Measurements from ENCODE around the gene HK1. TPM values are rescaled to one million over a fixed set of nuclear protein-coding genes. Genes with fewer than 3 reads are reported as not detected.

Gene HK1
- total RNA-seq, 1 experiment from 2014 or later, result 140 TPM

DNA sequence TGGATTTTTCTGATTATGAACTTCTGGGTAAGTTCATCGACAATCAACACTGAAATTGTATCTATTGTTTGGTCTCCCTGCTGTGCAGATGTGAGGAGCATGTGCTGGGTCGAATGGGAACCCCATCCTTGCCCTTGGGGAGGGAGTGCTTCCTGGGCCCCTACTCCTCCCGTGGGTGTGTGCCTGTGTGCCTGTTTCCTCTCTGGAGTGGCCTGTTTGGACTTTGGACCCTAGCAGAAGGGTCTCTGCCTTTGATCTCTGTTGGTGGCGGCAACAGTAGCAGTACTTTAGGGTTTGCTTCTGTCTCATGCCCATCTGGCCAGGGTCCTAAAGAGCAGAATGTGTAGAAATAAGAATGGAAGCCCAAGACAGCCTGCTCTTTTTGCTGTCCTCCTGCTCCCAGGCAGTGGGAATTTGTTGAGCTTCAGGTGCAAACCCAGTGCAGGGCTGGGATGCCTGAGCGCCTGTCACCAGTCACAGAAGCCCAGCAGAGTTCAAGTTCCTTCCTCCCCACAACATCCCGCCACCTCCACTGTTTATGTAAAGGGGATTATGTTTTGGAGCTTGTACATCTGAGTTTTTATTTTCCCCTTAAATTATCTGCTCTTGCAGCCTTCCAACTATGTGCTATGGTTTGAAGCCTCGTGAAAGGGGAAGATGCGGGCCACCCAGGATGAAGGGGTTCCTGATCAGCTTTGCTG, 139.9 kb downstream of the HK1 start:
- DNase-seq, result no peak
- H3K36me3 ChIP-seq (ENCODE audit: low read depth), result no peaks in the 10 kb centered on the region
- H3K79me2 ChIP-seq (ENCODE audit: low read depth), result no peaks in the 10 kb centered on the region
- H4K20me1 ChIP-seq (ENCODE audit: insufficient read depth), result no peaks in the 10 kb centered on the region
- H3K9me2 ChIP-seq (ENCODE audit: insufficient read depth), result no peaks in the 10 kb centered on the region
- no peak overlapping the region for H3K27ac ChIP-seq
- H3K4me1 ChIP-seq (replicated peaks; ENCODE audit: insufficient read depth), result no peaks in the 10 kb centered on the region
- H3K4me2 ChIP-seq, result no peak overlapping the region
- H3F3A ChIP-seq (ENCODE audit: insufficient read depth, low read depth), result no peaks in the 10 kb centered on the region
- intact Hi-C loops (cut with micrococcal nuclease; ENCODE audit: unreplicated experiment), result no loop called here
- no peak overlapping the region for H2AFZ ChIP-seq
- POLR2A ChIA-PET (ENCODE audit: unreplicated experiment), result no interaction called here
- TF ChIP-seq, protein P1, sequence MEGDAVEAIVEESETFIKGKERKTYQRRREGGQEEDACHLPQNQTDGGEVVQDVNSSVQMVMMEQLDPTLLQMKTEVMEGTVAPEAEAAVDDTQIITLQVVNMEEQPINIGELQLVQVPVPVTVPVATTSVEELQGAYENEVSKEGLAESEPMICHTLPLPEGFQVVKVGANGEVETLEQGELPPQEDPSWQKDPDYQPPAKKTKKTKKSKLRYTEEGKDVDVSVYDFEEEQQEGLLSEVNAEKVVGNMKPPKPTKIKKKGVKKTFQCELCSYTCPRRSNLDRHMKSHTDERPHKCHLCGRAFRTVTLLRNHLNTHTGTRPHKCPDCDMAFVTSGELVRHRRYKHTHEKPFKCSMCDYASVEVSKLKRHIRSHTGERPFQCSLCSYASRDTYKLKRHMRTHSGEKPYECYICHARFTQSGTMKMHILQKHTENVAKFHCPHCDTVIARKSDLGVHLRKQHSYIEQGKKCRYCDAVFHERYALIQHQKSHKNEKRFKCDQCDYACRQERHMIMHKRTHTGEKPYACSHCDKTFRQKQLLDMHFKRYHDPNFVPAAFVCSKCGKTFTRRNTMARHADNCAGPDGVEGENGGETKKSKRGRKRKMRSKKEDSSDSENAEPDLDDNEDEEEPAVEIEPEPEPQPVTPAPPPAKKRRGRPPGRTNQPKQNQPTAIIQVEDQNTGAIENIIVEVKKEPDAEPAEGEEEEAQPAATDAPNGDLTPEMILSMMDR (conservative IDR thresholded peaks at IDR 0.05), result no peak
- no peak for TF ChIP-seq EZH2 (IDR thresholded peaks at IDR 0.05; ENCODE audit: low read depth)
- BruUV-seq (replicated peaks), result no TSS peak
- H3K4me3 ChIP-seq, result no peak overlapping the region
- H3K9me3 ChIP-seq (ENCODE audit: insufficient read depth, low read depth), result no peaks in the 10 kb centered on the region
- H3K27me3 ChIP-seq (ENCODE audit: insufficient read depth, low read depth), result peaks cover 18% of the 10 kb centered on the region; the same call in 1 of the 2 replicates
- CTCF ChIA-PET, result interaction anchor here (0.9 kb wide), 1 partner anchor 218 kb away, joined by 3 read pairs; no protein-coding TSS in a partner anchor

DNA sequence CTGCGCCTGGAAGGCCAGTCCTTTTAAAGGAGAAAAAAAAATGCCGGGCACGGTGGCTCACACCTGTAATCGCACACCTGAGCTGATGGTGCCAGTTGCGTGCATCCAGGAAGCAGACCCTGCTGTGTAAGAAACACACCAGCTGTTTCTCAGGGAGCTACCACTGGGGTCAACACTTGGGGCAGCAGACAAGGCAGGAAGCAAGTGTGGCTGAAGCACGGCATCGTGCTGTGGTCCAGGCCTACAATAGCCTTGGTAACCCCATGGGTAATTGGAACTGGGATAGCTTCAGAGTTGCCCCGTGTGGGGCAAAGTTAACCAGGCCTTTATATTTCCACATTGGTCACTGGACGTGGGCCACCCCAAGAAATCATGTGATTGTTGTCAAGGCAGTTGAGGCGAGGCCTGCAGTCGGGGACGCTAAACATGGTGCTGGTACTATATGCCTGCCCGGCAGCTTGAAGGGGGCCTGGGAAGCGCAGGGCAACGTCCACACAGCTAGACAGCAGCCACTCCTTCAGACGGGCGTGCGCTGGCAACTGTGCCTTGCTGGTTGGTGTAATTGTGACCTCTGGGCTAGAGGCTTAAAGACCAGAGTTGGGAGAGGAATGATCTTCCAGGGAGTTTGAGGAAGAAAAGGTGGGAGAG, 140.9 kb downstream of the HK1 start:
- TF ChIP-seq, protein P1 (conservative IDR thresholded peaks at IDR 0.05), result no peak
- no peak for TF ChIP-seq EZH2 (IDR thresholded peaks at IDR 0.05; ENCODE audit: low read depth)
- no peaks in the 10 kb centered on the region for H3K9me2 ChIP-seq (ENCODE audit: insufficient read depth)
- no peak overlapping the region for H3K4me2 ChIP-seq
- H3K4me3 ChIP-seq, result no peak overlapping the region
- no peaks in the 10 kb centered on the region for H4K20me1 ChIP-seq (ENCODE audit: insufficient read depth)
- peaks cover 4% of the 10 kb centered on the region; the same call in 1 of the 2 replicates for H3F3A ChIP-seq (ENCODE audit: insufficient read depth, low read depth)
- H3K9me3 ChIP-seq (ENCODE audit: insufficient read depth, low read depth), result no peaks in the 10 kb centered on the region
- intact Hi-C loops (cut with micrococcal nuclease; ENCODE audit: unreplicated experiment), result no loop called here
- H3K4me1 ChIP-seq (replicated peaks; ENCODE audit: insufficient read depth), result 0 out of 2 replicates have a peak, but pooled peaks cover 4% of the 10 kb centered on the region
- POLR2A ChIA-PET (ENCODE audit: unreplicated experiment), result interaction anchor here (0.6 kb wide), 1 partner anchor 492 kb away, joined by 4 read pairs; no protein-coding TSS in a partner anchor
- CTCF ChIA-PET, result interaction anchor here (0.9 kb wide), 1 partner anchor 217 kb away, joined by 3 read pairs; no protein-coding TSS in a partner anchor
- no peaks in the 10 kb centered on the region for H3K79me2 ChIP-seq (ENCODE audit: low read depth)
- no TSS peak for BruUV-seq (replicated peaks)
- H2AFZ ChIP-seq, result no peak overlapping the region
- H3K27me3 ChIP-seq (ENCODE audit: insufficient read depth, low read depth), result peaks cover 18% of the 10 kb centered on the region; the same call in 1 of the 2 replicates
- H3K36me3 ChIP-seq (ENCODE audit: low read depth), result no peaks in the 10 kb centered on the region
- peak in 1 of 2 experiments; percentile 13 for DNase-seq
- no peak overlapping the region for H3K27ac ChIP-seq

DNA sequence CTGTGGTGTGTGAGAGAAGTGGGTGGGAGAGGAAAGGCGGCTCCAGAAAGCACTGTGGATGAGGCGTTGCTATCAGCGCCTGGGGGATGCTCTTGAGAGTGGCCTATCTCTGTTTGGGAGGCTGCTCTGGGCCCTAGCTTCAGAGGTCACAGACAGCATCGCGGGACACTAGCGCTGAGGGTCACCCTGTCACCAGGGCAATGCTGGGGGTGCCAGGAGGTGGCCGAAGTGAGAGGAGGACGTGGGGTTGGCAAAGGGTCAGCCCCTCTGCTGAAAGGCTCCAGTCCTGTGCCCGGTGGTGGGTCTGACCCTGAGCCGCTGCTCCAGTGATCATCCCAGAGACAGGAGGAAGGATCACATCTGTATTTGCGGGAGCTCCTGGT, 141.4 kb downstream of the HK1 start:
- Histone ChIP-seq H3K4me1 (replicated peaks; ENCODE audit: insufficient read depth) (peaks cover 5% of the 10 kb centered on the region; the same call in 1 of the 2 replicates), H3K4me3 (no peak overlapping the region), H3F3A (ENCODE audit: insufficient read depth, low read depth) (peaks cover 8% of the 10 kb centered on the region; the same call in 1 of the 2 replicates), H3K79me2 (ENCODE audit: low read depth) (no peaks in the 10 kb centered on the region), H3K9me3 (ENCODE audit: insufficient read depth, low read depth) (no peaks in the 10 kb centered on the region), H3K27ac (no peak overlapping the region), H3K4me2 (no peak overlapping the region), H3K36me3 (ENCODE audit: low read depth) (no peaks in the 10 kb centered on the region), H2AFZ (no peak overlapping the region), H3K27me3 (ENCODE audit: insufficient read depth, low read depth) (peaks cover 18% of the 10 kb centered on the region; the same call in 1 of the 2 replicates), H3K9me2 (ENCODE audit: insufficient read depth) (no peaks in the 10 kb centered on the region), H4K20me1 (ENCODE audit: insufficient read depth) (no peaks in the 10 kb centered on the region)
- TF ChIP-seq, protein P1 (conservative IDR thresholded peaks at IDR 0.05), result no peak
- TF ChIP-seq EZH2 (IDR thresholded peaks at IDR 0.05; ENCODE audit: low read depth), result no peak
- DNase-seq, result peak in 1 of 2 experiments; percentile 15
- POLR2A ChIA-PET (ENCODE audit: unreplicated experiment), result interaction anchor here (0.6 kb wide), 1 partner anchor 492 kb away, joined by 4 read pairs; no protein-coding TSS in a partner anchor
- BruUV-seq (replicated peaks), result no TSS peak
- intact Hi-C loops (cut with micrococcal nuclease; ENCODE audit: unreplicated experiment), result no loop called here
- CTCF ChIA-PET, result no interaction called here
